HG03095 (cell line): ENCODE results near the gene GRPR.
"Not testable (repeated sequence)": the region's sequence is repeated elsewhere in the genome, so short reads cannot be mapped to it uniquely, and the experiment has no call there.

Experiments
- ATAC-seq: cut with Tn5 transposase; IDR thresholded peaks from one replicate; pipeline ENCODE4 v1.9.1; 2021; ENCODE audit warnings: moderate library complexity; ENCODE audit not compliant: unreplicated experiment

The GRPR gene

DNA sequence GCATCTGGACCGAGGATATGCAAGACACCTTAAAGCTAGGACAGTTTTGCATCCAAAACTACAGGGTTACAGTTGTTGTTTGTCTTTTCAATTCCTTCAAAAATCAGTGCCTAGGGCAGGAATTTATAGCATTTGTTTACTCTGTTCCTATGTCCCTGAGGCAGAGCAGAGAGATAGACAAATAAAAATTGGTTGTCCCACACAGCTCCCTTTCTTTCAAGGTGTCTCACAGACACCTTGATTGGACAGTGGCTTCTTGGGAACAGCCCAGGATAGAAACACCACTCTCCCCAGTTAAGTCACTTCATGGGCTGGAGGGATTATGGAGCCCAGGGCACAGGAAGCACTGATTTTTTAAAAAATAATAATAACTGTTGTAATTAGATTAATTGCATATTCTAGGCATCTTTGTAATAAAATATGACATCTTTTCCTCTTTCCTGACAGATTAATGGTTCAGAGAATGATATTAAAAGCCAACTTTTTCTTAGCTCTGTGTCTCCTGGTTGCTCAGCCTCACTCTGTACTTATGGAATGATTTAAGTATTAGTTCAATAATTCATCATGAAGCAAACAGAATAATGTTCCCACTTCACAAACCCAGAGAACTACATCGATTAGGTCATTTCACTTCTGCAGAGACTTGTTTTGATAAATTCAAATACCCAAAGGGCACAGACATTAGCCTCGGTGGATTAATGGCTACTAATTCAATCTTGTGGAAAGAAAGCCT, 52.1 kb downstream of the GRPR start:
- no peak for ATAC-seq

DNA sequence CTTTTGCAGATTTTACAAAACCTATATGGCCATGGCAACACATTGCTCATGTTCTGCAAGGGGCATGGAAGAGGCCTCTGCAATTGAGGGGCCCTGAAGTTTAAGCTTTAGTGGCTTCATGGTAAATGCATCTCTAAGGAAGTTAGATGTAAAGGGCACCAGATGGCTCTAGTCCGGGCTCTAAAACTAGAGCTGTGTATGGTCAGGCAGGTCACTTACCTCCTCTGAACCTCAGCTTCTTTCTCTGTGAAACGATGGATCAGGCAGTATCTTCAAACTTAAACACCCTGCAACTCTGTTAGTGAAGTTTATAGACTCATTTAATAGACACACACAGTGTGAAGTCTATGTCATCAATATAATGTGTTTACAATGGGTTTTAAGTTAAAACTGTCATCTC, 53.9 kb downstream of the GRPR start:
- ATAC-seq, result no peak

DNA sequence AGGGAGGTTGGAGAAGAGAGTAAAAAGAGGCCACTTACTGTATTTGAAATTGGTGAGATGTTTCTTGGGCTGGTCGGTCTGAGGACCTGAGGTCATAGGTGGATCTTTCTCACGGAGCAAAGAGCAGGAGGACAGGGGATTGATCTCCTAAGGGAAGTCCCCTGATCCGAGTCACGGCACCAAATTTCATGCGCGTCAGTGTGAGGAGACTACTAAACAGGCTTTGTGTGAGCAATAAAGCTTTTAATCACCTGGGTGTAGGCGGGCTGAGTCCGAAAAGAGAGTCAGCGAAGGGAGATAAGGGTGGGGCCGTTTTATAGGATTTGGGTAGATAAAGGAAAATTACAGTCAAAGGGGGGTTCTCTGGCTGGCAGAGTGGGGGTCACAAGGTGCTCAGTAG, 60.5 kb downstream of the GRPR start:
- not testable (repeated sequence) for ATAC-seq

DNA sequence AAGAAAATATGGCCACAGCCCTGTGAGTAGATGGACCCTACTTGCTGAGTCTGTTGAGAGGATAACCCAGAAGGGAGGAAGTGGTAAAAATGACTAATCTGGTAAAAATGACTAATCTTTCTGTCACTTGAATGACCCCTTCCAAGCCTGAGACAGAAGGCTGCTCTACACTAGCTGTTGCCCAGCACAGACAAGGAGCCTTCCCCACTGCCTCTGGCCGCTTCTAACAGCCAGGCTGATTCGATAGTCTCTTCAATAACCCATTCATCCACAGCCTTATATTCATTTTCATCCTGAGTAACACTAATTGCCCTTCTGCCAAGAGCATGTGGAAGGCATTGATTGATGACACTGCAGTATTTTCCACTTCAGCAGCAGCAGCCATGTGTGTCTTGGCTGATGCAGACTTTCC, 62.4 kb downstream of the GRPR start:
- peak; percentile 99 for ATAC-seq

DNA sequence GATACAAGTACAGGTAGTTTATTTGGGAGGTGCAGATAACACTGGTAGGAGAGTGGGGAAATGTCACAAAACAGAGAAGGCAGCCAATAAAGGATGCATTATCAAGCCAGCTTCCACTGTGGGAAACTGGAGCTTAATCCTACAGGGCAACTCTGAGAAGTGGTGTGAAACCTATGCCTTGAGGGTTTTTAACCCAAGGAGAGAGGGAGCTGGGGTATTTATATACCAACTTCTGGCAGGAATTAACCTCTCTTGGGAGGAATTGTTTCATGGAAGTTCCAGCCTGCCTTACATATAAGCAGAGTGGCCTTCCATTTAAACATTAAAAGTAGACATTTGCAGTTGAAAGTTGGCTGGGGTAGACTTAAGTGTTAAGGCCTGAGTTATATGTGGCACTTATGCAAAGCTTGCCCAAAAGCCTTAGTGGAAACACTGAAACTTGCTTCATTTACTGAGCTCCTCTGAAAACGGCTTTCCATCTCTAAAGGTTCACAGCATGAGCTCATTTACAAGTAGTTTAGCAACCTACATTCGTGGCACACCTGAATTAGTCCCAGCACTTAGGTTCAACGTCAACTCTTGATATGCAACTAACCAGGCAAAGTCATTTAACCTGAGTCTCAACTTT, 63.1 kb downstream of the GRPR start:
- no peak for ATAC-seq

DNA sequence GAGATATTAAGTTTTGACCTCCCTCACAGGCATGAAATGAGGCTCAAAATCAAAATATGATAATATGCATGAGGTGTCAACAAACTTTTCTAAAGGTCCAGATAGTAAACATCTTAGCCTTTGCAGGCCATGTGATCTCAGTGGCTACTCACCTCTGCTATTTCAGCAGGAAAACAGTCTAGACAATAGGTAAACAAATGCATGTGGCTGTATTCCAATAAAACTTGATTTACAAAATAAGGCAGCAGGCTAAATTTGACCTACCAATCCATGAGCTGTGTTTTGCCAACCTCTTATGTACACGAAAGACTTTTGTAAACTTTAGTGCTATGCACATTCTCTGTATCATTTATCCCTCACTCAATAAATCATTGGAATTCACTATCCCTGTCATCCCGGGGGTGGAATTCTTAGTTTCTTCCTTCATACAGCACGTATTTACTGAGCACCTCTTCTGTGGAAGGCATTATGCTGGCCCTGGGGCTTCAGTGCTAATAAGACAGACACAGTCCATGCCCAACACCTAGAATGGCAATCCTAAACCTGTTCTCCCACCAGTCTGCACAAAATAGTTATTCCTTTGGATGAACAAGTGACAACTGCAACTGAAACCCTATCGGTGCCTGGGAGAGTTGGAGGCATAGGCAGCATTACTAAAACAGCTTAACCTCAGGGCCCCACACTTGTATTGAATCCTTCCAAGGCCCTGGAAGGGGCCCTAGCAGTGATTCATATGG, 63.8 kb downstream of the GRPR start:
- ATAC-seq, result no peak

DNA sequence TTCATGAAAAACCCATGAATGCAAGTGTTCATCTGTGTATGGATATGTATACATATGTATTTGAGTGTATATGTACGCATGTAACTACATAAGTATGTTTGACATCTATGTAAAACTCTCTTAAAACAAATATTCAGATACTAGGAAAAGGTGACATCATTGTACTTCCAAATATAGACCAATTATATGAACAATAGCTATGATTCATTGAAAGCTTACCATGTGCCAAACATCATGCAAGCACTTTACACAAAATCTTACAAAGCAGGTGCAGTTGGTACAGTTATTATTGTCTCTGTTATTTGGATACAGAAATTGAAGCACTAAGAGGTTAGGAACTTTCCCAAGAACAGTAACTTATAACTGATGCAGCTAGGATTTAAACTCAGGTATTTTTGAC, 65.3 kb downstream of the GRPR start:
- no peak for ATAC-seq

DNA sequence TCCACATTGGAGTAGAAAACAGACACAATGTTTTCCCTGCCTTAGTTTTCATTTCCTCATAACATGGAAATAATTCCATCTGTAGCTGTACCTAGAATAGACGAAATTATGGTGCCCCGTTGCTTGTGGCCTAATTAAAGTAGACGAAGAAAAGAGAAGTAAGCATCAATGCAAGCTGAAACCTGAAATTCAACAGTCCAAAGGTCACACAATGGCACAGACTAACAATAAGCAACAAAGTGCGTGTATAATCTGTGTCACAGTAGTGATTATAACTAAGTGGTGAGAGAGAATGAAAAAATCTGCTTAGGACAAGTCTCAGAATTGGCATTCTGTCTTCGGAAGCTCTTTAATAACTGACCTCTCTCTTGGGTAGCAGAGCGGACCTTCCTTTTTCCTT, 68.2 kb downstream of the GRPR start:
- ATAC-seq, result no peak

DNA sequence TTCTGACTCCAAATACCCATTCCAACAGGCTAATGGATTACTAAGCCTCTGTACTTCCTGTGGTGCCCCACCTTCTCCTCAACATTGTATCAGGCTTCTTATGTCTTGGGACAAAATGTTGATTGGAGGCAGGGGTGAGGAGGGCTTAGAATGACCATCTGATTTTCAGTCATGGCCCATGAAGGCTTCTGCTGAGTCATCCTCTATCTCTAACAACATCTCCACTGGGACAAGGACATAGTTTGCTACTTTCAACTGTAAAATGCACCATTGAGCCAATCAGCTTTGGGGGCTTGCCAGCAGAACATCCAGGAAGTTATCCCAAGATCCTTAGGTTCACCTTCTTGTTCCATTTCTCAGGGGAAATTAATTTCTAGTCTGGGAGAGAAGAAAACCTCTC, 73.5 kb downstream of the GRPR start:
- ATAC-seq, result no peak

DNA sequence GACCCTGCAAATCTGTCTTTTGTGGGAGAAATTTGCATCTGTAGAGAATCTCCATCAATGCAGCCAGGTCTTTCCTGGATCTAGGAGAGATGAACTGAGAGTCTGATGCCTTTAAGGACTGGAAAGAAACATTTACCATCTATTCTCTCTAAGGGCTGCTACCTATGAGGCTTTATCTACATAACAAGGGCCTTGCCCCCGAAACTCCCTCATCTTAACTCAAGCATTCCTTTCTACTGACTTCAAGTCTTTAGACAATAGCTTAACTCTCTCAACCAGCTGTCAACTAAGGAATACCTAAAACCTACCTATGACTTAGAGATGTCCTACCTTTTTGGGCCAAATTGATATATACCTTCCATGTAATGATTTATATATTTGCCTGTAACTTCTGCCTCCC, 76.0 kb downstream of the GRPR start:
- ATAC-seq, result no peak

DNA sequence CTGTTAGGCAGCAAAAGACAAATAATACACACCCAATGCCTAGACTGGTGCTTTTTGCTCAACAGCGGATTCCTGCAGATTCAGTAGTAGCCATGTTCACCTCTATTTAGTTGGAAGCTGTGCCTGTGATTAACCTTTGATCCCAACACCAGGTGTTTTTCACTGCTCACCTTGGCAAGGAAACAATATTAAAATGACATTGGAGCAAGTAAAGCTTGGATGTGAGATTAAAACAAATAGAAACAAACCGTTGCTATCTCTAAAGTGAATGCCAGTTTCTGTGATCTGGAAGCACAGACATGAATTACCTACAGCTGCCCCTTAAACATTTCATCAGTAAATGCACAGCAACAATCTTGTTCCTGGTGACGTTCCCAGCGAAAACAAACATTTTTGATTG, 79.6 kb downstream of the GRPR start:
- ATAC-seq, result no peak
